GM10266 (cell line): ENCODE data around the gene TPM1.
A peak's percentile ranks its signal among the peaks of the same experiment; 100 is the strongest.

ENCODE experiments used
- DNase-seq: peaks from one replicate; pipeline ENCODE4 v3.0.0; 2012; ENCODE audit errors: extremely low spot score
- CTCF ChIP-seq: IDR thresholded peaks from 2 replicates; pipeline ENCODE4 v1.5.1; 2012; ENCODE audit warnings: mild to moderate bottlenecking, low read depth; ENCODE audit not compliant: control insufficient read depth, insufficient read depth; ENCODE audit errors: missing control alignments

Gene TPM1

GRCh38 chr15:63042877-63043334, 359 bp downstream of the TPM1 start:
- no peak for TF ChIP-seq CTCF
- DNase-seq = peak; percentile 32

GRCh38 chr15:63043335-63044076, 959 bp downstream of the TPM1 start:
- no peak for TF ChIP-seq CTCF
- peak; percentile 33 for DNase-seq

- DNase-seq = no peak
- no peak for TF ChIP-seq CTCF
Measured at GRCh38 chr15:63044077-63044644, 1.6 kb downstream of the TPM1 start.

GRCh38 chr15:63044645-63045464, 2.3 kb downstream of the TPM1 start:
- DNase-seq = no peak

GRCh38 chr15:63045465-63045840, 2.9 kb downstream of the TPM1 start:
- no peak for TF ChIP-seq CTCF
- no peak for DNase-seq

More at GRCh38 chr15:63044645-63045464, 2.3 kb downstream of the TPM1 start:
- TF ChIP-seq CTCF = no peak

GRCh38 chr15:63045879-63046278, 3.3 kb downstream of the TPM1 start:
- no peak for TF ChIP-seq CTCF
- no peak for DNase-seq
